A673 (cell line): ENCODE results near the gene INTS1.

Experiments
- EZH2 ChIP-seq: fragments of 200-600 bp; sonication (generic); IDR thresholded peaks from 2 replicates; pipeline ENCODE4 v1.6.1; 2017; ENCODE audit warnings: borderline replicate concordance, low read depth, mild to moderate bottlenecking, mixed read lengths, antibody characterized with exemption, low read length; ENCODE audit not compliant: poor library complexity, severe bottlenecking
- TF ChIP-seq, protein P1 (sequence below): fragments of 300-800, 200-600 bp; sonication (generic); conservative IDR thresholded peaks from 2 replicates; pipeline ENCODE4 v1.5.1; 2017; ENCODE audit warnings: low read depth, mild to moderate bottlenecking, antibody characterized with exemption, low read length, moderate library complexity, mixed read lengths

DNA sequence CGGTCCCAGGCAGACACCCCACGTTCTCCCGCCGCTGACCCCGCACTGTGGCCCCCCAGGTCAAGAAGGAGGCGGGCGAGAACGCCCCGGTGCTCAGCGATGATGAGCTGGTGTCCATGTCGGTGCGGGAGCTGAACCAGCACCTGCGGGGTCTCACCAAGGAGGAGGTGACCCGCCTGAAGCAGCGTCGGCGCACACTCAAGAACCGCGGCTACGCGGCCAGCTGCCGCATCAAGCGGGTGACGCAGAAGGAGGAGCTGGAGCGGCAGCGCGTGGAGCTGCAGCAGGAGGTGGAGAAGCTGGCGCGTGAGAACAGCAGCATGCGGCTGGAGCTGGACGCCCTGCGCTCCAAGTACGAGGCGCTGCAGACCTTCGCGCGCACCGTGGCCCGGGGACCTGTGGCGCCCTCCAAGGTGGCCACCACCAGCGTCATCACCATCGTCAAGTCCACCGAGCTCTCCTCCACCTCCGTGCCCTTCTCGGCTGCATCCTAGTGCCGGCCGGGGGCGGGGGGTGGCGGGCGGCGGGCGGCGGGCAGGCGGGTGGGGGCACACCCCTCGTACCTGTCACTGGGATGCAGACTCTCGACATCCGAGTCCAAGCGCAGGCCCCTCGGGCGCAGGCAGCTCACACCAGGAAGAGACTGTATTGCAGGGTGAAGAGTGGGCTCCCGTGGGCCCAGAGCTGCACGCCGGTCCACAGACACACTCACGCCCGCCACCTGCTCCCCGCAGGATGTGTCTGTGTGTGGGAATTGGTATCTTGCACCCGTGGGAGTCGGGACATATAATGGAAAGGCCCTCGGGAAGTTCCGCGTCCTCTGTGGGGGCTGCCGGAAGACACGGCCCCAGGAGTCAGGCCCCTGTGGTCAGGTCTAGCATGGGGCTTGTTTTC lies 35.9 kb upstream of the INTS1 start:
- TF ChIP-seq, protein P1, sequence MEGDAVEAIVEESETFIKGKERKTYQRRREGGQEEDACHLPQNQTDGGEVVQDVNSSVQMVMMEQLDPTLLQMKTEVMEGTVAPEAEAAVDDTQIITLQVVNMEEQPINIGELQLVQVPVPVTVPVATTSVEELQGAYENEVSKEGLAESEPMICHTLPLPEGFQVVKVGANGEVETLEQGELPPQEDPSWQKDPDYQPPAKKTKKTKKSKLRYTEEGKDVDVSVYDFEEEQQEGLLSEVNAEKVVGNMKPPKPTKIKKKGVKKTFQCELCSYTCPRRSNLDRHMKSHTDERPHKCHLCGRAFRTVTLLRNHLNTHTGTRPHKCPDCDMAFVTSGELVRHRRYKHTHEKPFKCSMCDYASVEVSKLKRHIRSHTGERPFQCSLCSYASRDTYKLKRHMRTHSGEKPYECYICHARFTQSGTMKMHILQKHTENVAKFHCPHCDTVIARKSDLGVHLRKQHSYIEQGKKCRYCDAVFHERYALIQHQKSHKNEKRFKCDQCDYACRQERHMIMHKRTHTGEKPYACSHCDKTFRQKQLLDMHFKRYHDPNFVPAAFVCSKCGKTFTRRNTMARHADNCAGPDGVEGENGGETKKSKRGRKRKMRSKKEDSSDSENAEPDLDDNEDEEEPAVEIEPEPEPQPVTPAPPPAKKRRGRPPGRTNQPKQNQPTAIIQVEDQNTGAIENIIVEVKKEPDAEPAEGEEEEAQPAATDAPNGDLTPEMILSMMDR = no peak
- no peak for TF ChIP-seq EZH2
